ENCODE measurements around the gene INTS6.
A peak's percentile ranks its signal among the peaks of the same experiment; 100 is the strongest.

Gene INTS6

GRCh38 chr13:51453959-51454703 lies 1.3 kb upstream of the INTS6 start:
- H3K4me3 ChIP-seq (ENCODE audit: insufficient read length, low read depth), result peak overlapping the region; percentile 54
- DNase-seq (ENCODE audit: low read depth, low spot score), result no peak
- peak overlapping the region; percentile 67 for H3K9ac ChIP-seq (ENCODE audit: insufficient read length, low read depth)
- H3K36me3 ChIP-seq (ENCODE audit: insufficient read depth, insufficient read length, low read length), result peaks cover 16% of the 10 kb centered on the region
- no peaks in the 10 kb centered on the region for H3K4me1 ChIP-seq (ENCODE audit: insufficient read depth, insufficient read length)
- H3K27me3 ChIP-seq (ENCODE audit: insufficient read depth, insufficient read length), result no peaks in the 10 kb centered on the region
- H3K9me3 ChIP-seq (ENCODE audit: insufficient read depth, low read length), result peaks cover 8% of the 10 kb centered on the region; the same call in 1 of the 2 replicates
- no peak for TF ChIP-seq YY1 (IDR thresholded peaks at IDR 0.05; ENCODE audit: insufficient read depth, insufficient read length)
- TF ChIP-seq ZNF274 (IDR thresholded peaks at IDR 0.05; ENCODE audit: low read depth, low read length), result no peak
- no peak for TF ChIP-seq SUZ12 (IDR thresholded peaks at IDR 0.05; ENCODE audit: extremely low read depth, insufficient read depth, insufficient read length)

DNA sequence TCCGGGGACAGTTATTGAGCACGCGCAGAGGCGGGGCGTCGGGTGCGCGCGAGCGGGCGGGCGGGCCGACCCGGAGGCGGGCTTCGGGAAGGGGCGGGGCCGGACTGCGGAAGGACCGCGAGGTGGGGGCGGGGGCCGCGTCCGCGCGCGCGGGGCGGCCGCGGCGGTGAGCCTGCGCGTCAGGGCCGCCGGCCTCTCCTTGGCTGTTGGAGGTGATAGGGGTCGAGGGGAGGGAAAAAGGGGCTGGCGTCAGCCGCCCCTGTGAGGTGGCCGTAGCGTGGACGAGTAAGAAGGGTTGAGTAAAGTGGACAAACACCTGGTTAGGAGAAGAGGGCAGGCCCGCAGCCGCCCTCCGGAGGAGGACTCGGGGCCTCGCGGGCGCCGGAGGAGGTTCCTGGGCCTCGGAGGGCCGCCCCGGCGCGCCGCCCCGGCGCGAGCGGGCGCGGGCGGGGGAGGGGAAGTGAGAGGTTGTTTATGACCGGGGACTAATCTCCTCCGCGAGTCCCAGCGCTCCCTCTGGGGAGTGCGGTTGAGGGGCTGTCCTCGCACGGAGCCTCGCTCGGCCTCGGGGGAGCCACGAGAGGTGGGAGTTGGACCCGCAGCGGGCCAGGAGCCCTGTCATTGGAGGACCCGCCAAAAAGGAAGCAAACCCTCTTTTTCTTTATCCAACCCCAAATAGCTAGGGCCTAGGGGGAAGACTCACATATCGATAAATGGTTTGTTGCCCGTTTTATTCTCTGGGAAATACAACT lies 547 bp upstream of the INTS6 start:
- peaks cover 16% of the 10 kb centered on the region for H3K36me3 ChIP-seq (ENCODE audit: insufficient read depth, insufficient read length, low read length)
- peak overlapping the region; percentile 54 for H3K4me3 ChIP-seq (ENCODE audit: insufficient read length, low read depth)
- no peak for TF ChIP-seq YY1 (IDR thresholded peaks at IDR 0.05; ENCODE audit: insufficient read depth, insufficient read length)
- TF ChIP-seq ZNF274 (IDR thresholded peaks at IDR 0.05; ENCODE audit: low read depth, low read length), result no peak
- TF ChIP-seq SUZ12 (IDR thresholded peaks at IDR 0.05; ENCODE audit: extremely low read depth, insufficient read depth, insufficient read length), result no peak
- H3K9ac ChIP-seq (ENCODE audit: insufficient read length, low read depth), result peak overlapping the region; percentile 67
- H3K9me3 ChIP-seq (ENCODE audit: insufficient read depth, low read length), result peaks cover 8% of the 10 kb centered on the region; the same call in 1 of the 2 replicates
- DNase-seq (ENCODE audit: low read depth, low spot score), result no peak
- no peaks in the 10 kb centered on the region for H3K27me3 ChIP-seq (ENCODE audit: insufficient read depth, insufficient read length)
- H3K4me1 ChIP-seq (ENCODE audit: insufficient read depth, insufficient read length), result no peaks in the 10 kb centered on the region

GRCh38 chr13:51451467-51452360 lies 1.1 kb downstream of the INTS6 start:
- no peak for TF ChIP-seq YY1 (IDR thresholded peaks at IDR 0.05; ENCODE audit: insufficient read depth, insufficient read length)
- no peak for TF ChIP-seq ZNF274 (IDR thresholded peaks at IDR 0.05; ENCODE audit: low read depth, low read length)
- TF ChIP-seq SUZ12 (IDR thresholded peaks at IDR 0.05; ENCODE audit: extremely low read depth, insufficient read depth, insufficient read length), result no peak
- DNase-seq (ENCODE audit: low read depth, low spot score), result peak; percentile 35
- H3K9me3 ChIP-seq (ENCODE audit: insufficient read depth, low read length), result peaks cover 8% of the 10 kb centered on the region; the same call in 1 of the 2 replicates
- no peaks in the 10 kb centered on the region for H3K27me3 ChIP-seq (ENCODE audit: insufficient read depth, insufficient read length)
- H3K36me3 ChIP-seq (ENCODE audit: insufficient read depth, insufficient read length, low read length), result peaks cover 16% of the 10 kb centered on the region
- no peaks in the 10 kb centered on the region for H3K4me1 ChIP-seq (ENCODE audit: insufficient read depth, insufficient read length)
- peak overlapping the region; percentile 49 for H3K4me3 ChIP-seq (ENCODE audit: insufficient read length, low read depth)
- H3K9ac ChIP-seq (ENCODE audit: insufficient read length, low read depth), result peak overlapping the region; percentile 80

- H3K9me3 ChIP-seq (ENCODE audit: insufficient read depth, low read length), result peaks cover 6% of the 10 kb centered on the region; the same call in 1 of the 2 replicates
- TF ChIP-seq ZNF274 (IDR thresholded peaks at IDR 0.05; ENCODE audit: low read depth, low read length) (no peak), YY1 (IDR thresholded peaks at IDR 0.05; ENCODE audit: insufficient read depth, insufficient read length) (no peak), SUZ12 (IDR thresholded peaks at IDR 0.05; ENCODE audit: extremely low read depth, insufficient read depth, insufficient read length) (no peak)
- H3K4me3 ChIP-seq (ENCODE audit: insufficient read length, low read depth), result peak overlapping the region; percentile 34
- no peaks in the 10 kb centered on the region for H3K4me1 ChIP-seq (ENCODE audit: insufficient read depth, insufficient read length)
- no peaks in the 10 kb centered on the region for H3K27me3 ChIP-seq (ENCODE audit: insufficient read depth, insufficient read length)
- peaks cover 11% of the 10 kb centered on the region for H3K36me3 ChIP-seq (ENCODE audit: insufficient read depth, insufficient read length, low read length)
- peak overlapping the region; percentile 50 for H3K9ac ChIP-seq (ENCODE audit: insufficient read length, low read depth)
- DNase-seq (ENCODE audit: low read depth, low spot score), result no peak
Measured at GRCh38 chr13:51451134-51451466, 1.7 kb downstream of the INTS6 start.

GRCh38 chr13:51449018-51449417 lies 3.8 kb downstream of the INTS6 start:
- DNase-seq (ENCODE audit: low read depth, low spot score), result no peak
- H3K4me3 ChIP-seq (ENCODE audit: insufficient read length, low read depth), result no peak overlapping the region
- no peak for TF ChIP-seq SUZ12 (IDR thresholded peaks at IDR 0.05; ENCODE audit: extremely low read depth, insufficient read depth, insufficient read length)
- TF ChIP-seq YY1 (IDR thresholded peaks at IDR 0.05; ENCODE audit: insufficient read depth, insufficient read length), result no peak
- TF ChIP-seq ZNF274 (IDR thresholded peaks at IDR 0.05; ENCODE audit: low read depth, low read length), result no peak
- no peaks in the 10 kb centered on the region for H3K27me3 ChIP-seq (ENCODE audit: insufficient read depth, insufficient read length)
- H3K36me3 ChIP-seq (ENCODE audit: insufficient read depth, insufficient read length, low read length), result peaks cover 4% of the 10 kb centered on the region
- H3K9me3 ChIP-seq (ENCODE audit: insufficient read depth, low read length), result no peaks in the 10 kb centered on the region
- no peak overlapping the region for H3K9ac ChIP-seq (ENCODE audit: insufficient read length, low read depth)
- no peaks in the 10 kb centered on the region for H3K4me1 ChIP-seq (ENCODE audit: insufficient read depth, insufficient read length)

GRCh38 chr13:51444922-51445321 lies 7.9 kb downstream of the INTS6 start:
- Histone ChIP-seq H3K9me3 (ENCODE audit: insufficient read depth, low read length) (no peaks in the 10 kb centered on the region), H3K4me3 (ENCODE audit: insufficient read length, low read depth) (no peak overlapping the region), H3K36me3 (ENCODE audit: insufficient read depth, insufficient read length, low read length) (peaks cover under 1% of the 10 kb centered on the region), H3K9ac (ENCODE audit: insufficient read length, low read depth) (no peak overlapping the region), H3K4me1 (ENCODE audit: insufficient read depth, insufficient read length) (no peaks in the 10 kb centered on the region), H3K27me3 (ENCODE audit: insufficient read depth, insufficient read length) (no peaks in the 10 kb centered on the region)
- DNase-seq (ENCODE audit: low read depth, low spot score), result no peak
- no peak for TF ChIP-seq ZNF274 (IDR thresholded peaks at IDR 0.05; ENCODE audit: low read depth, low read length)
- TF ChIP-seq SUZ12 (IDR thresholded peaks at IDR 0.05; ENCODE audit: extremely low read depth, insufficient read depth, insufficient read length), result no peak
- TF ChIP-seq YY1 (IDR thresholded peaks at IDR 0.05; ENCODE audit: insufficient read depth, insufficient read length), result no peak
